OCI-LY1 (cell line): Measurements from ENCODE around the gene COP1.

Experiments
- EZH2 ChIP-seq: fragments of 200-600 bp; sonication (generic), shearing (Covaris generic); IDR thresholded peaks from 2 replicates; pipeline ENCODE4 v1.8.0; 2017; ENCODE audit warnings: borderline replicate concordance, mixed run types, mild to moderate bottlenecking, antibody characterized with exemption, low read length, moderate library complexity, mixed read lengths
- TF ChIP-seq, protein P1 (sequence below): fragments of 200-600 bp; sonication (generic), shearing (Covaris generic); IDR thresholded peaks from 2 replicates; pipeline ENCODE4 v1.5.1; 2017; ENCODE audit warnings: mild to moderate bottlenecking, antibody characterized with exemption, low read length, moderate library complexity, mixed read lengths

DNA sequence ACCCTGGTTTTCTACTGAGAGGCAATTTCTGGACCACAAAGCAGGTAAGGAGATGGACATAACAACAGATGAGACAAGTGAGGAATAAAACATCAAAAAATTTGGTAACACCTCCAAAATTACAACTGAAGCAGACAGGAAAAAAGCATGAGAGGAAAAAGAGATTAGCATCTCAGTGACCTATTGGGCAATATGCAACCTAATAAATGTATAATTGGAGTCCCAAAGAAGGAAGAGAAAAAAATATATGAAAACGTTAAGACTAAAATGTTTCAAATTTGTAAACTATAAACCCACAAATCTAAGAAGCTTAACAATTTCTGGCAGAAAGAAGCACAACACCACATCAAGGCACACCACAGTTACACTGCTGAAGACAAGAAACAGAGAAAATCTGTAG is 255.5 kb downstream of the COP1 start:
- TF ChIP-seq, protein P1, sequence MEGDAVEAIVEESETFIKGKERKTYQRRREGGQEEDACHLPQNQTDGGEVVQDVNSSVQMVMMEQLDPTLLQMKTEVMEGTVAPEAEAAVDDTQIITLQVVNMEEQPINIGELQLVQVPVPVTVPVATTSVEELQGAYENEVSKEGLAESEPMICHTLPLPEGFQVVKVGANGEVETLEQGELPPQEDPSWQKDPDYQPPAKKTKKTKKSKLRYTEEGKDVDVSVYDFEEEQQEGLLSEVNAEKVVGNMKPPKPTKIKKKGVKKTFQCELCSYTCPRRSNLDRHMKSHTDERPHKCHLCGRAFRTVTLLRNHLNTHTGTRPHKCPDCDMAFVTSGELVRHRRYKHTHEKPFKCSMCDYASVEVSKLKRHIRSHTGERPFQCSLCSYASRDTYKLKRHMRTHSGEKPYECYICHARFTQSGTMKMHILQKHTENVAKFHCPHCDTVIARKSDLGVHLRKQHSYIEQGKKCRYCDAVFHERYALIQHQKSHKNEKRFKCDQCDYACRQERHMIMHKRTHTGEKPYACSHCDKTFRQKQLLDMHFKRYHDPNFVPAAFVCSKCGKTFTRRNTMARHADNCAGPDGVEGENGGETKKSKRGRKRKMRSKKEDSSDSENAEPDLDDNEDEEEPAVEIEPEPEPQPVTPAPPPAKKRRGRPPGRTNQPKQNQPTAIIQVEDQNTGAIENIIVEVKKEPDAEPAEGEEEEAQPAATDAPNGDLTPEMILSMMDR: no peak
- TF ChIP-seq EZH2: no peak
